ENCODE results near the gene PRRX1. TPM values are rescaled to one million over a fixed set of nuclear protein-coding genes. Genes with fewer than 3 reads are reported as not detected.

The PRRX1 gene
- total RNA-seq, 1 experiment from 2014 or later, result 0.10 TPM

GRCh38 chr1:170720661-170721060 lies 56.7 kb downstream of the PRRX1 start:
- no peak for DNase-seq (ENCODE audit: low spot score)

- DNase-seq (ENCODE audit: low spot score), result no peak
Observed at GRCh38 chr1:170721621-170722020, 57.7 kb downstream of the PRRX1 start.

- no peak for DNase-seq (ENCODE audit: low spot score)
Observed at GRCh38 chr1:170723518-170723917, 59.6 kb downstream of the PRRX1 start.

- no peak for DNase-seq (ENCODE audit: low spot score)
Observed at GRCh38 chr1:170725326-170725725, 61.4 kb downstream of the PRRX1 start.

GRCh38 chr1:170727963-170728362 lies 64.0 kb downstream of the PRRX1 start:
- no peak for DNase-seq (ENCODE audit: low spot score)

- DNase-seq (ENCODE audit: low spot score), result no peak
Observed at GRCh38 chr1:170729225-170730002, 65.5 kb downstream of the PRRX1 start.

GRCh38 chr1:170730014-170730413 lies 66.1 kb downstream of the PRRX1 start:
- DNase-seq (ENCODE audit: low spot score), result no peak

- no peak for DNase-seq (ENCODE audit: low spot score)
Observed at GRCh38 chr1:170730438-170730837, 66.5 kb downstream of the PRRX1 start.

GRCh38 chr1:170731566-170732251 lies 67.8 kb downstream of the PRRX1 start:
- no peak for DNase-seq (ENCODE audit: low spot score)

- DNase-seq (ENCODE audit: low spot score), result no peak
Observed at GRCh38 chr1:170732252-170732588, 68.3 kb downstream of the PRRX1 start.

- DNase-seq (ENCODE audit: low spot score), result no peak
Observed at GRCh38 chr1:170734412-170735175, 70.7 kb downstream of the PRRX1 start.

- no peak for DNase-seq (ENCODE audit: low spot score)
Observed at GRCh38 chr1:170735366-170736263, 71.7 kb downstream of the PRRX1 start.

- no peak for DNase-seq (ENCODE audit: low spot score)
Observed at GRCh38 chr1:170739803-170740202, 75.9 kb downstream of the PRRX1 start.

GRCh38 chr1:170741678-170742077 lies 77.7 kb downstream of the PRRX1 start:
- DNase-seq (ENCODE audit: low spot score), result no peak

GRCh38 chr1:170742600-170742999 lies 78.7 kb downstream of the PRRX1 start:
- DNase-seq (ENCODE audit: low spot score), result no peak

GRCh38 chr1:170743083-170743482 lies 79.2 kb downstream of the PRRX1 start:
- no peak for DNase-seq (ENCODE audit: low spot score)

GRCh38 chr1:170749549-170749948 lies 85.6 kb downstream of the PRRX1 start:
- no peak for DNase-seq (ENCODE audit: low spot score)

GRCh38 chr1:170749959-170750358 lies 86.0 kb downstream of the PRRX1 start:
- no peak for DNase-seq (ENCODE audit: low spot score)

GRCh38 chr1:170755795-170756194 lies 91.9 kb downstream of the PRRX1 start:
- DNase-seq (ENCODE audit: low spot score), result no peak

- DNase-seq (ENCODE audit: low spot score), result no peak
Observed at GRCh38 chr1:170758992-170759391, 95.1 kb downstream of the PRRX1 start.

GRCh38 chr1:170765279-170765678 lies 101.3 kb downstream of the PRRX1 start:
- DNase-seq (ENCODE audit: low spot score), result no peak

Data from H4 (cell line).